SK-N-SH (cell line): ENCODE measurements around the gene PCGF1. TPM values are rescaled to one million over a fixed set of nuclear protein-coding genes. Genes with fewer than 3 reads are reported as not detected.
A peak's percentile ranks its signal among the peaks of the same experiment; 100 is the strongest.
"Not testable (repeated sequence)": the region's sequence is repeated elsewhere in the genome, so short reads cannot be mapped to it uniquely, and the experiment has no call there.

Experiments
- CTCF ChIA-PET: fragments of 300-600, 350-600 bp; formaldehyde crosslinking; extraction: SDS; loops from one replicate; lab custom pipeline; 2021; lab: Yijun Ruan, JAX
- POLR2A ChIA-PET: fragments of 350-600 bp; sonication (Branson Sonifier 250); formaldehyde crosslinking; extraction: SDS; loops from one replicate; lab custom pipeline; 2020; ENCODE audit warnings: antibody characterized with exemption, inconsistent platforms; lab: Yijun Ruan, JAX
- DNase-seq: peaks from one replicate; pipeline ENCODE4 v3.0.0; 2012
- H2AFZ ChIP-seq: fragments of 200-600 bp; sonication (generic); 2 replicates; pipeline ENCODE4 v1.8.1; 2016; ENCODE audit warnings: antibody characterized with exemption, mild to moderate bottlenecking, low read depth
- H3F3A ChIP-seq: fragments of 200-600 bp; sonication (generic); replicated peaks from 2 replicates; pipeline ENCODE3; 2016; ENCODE audit warnings: antibody characterized with exemption, mild to moderate bottlenecking; ENCODE audit not compliant: insufficient read depth
- H3K27ac ChIP-seq, 2 experiments: fragments of 200-500 bp in 1 of 2; fragments of 200-600 bp in 1 of 2; sonication (Bioruptor generic) in 1 of 2; sonication (generic), shearing (Covaris generic) in 1 of 2; 2 replicates each; pipeline versions ENCODE4 v1.5.1 to v1.6.1; 2014 to 2016; ENCODE audit warnings: low read depth in 2 of 2, inconsistent platforms in 1 of 2, low read length in 1 of 2, mild to moderate bottlenecking in 1 of 2, mixed read lengths in 1 of 2
- H3K27me3 ChIP-seq: fragments of 200-600 bp; sonication (generic), shearing (Covaris generic); 2 replicates; pipeline ENCODE4 v1.6.1; 2016; ENCODE audit warnings: mixed run types; ENCODE audit not compliant: insufficient read depth
- H3K36me3 ChIP-seq, 2 experiments: fragments of 200-500 bp in 1 of 2; fragments of 200-600 bp in 1 of 2; sonication (Bioruptor generic) in 1 of 2; sonication (generic) in 1 of 2; replicated peaks in 1 of 2; 2 replicates each; pipeline versions ENCODE3 to v1.5.1; 2014 to 2016; ENCODE audit warnings: low read length in 1 of 2, mild to moderate bottlenecking in 1 of 2; ENCODE audit not compliant: insufficient read depth in 2 of 2, control insufficient read depth in 1 of 2
- H3K4me1 ChIP-seq, 2 experiments: fragments of 200-500 bp in 1 of 2; fragments of 200-600 bp in 1 of 2; sonication (Bioruptor generic) in 1 of 2; sonication (generic), shearing (Covaris generic) in 1 of 2; 2 replicates each; pipeline versions ENCODE4 v1.5.1 to v1.6.1; 2014 to 2016; ENCODE audit warnings: low read depth in 1 of 2, low read length in 1 of 2, mixed run types in 1 of 2; ENCODE audit not compliant: insufficient read depth in 2 of 2, control insufficient read depth in 1 of 2
- H3K4me2 ChIP-seq: fragments of 200-600 bp; sonication (generic), shearing (Covaris generic); 2 replicates; pipeline ENCODE4 v1.6.1; 2017; ENCODE audit warnings: mixed run types
- H3K4me3 ChIP-seq, 2 experiments: fragments of 200-500 bp in 1 of 2; fragments of 200-600 bp in 1 of 2; sonication (Bioruptor generic) in 1 of 2; sonication (generic), shearing (Covaris generic) in 1 of 2; 2 replicates each; pipeline versions ENCODE4 v1.5.1 to v1.8.1; 2014 to 2016; ENCODE audit warnings: low read depth in 2 of 2, inconsistent platforms in 1 of 2, low read length in 1 of 2, mild to moderate bottlenecking in 1 of 2, mixed read lengths in 1 of 2, moderate library complexity in 1 of 2
- H3K79me2 ChIP-seq: fragments of 200-600 bp; sonication (generic); 2 replicates; pipeline ENCODE4 v1.8.1; 2017; ENCODE audit warnings: mild to moderate bottlenecking; ENCODE audit not compliant: insufficient read depth
- H3K9ac ChIP-seq: fragments of 200-600 bp; sonication (generic); 2 replicates; pipeline ENCODE4 v1.6.1; 2017; ENCODE audit warnings: mixed run types
- H3K9me2 ChIP-seq: fragments of 200-600 bp; sonication (generic); 2 replicates; pipeline ENCODE4 v1.6.1; 2017; ENCODE audit warnings: mixed run types
- H3K9me3 ChIP-seq: fragments of 200-600 bp; sonication (generic); 2 replicates; pipeline ENCODE4 v1.6.1; 2017; ENCODE audit warnings: mixed run types, mild to moderate bottlenecking, moderate library complexity
- H4K20me1 ChIP-seq: fragments of 200-600 bp; sonication (generic); 2 replicates; pipeline ENCODE4 v1.6.1; 2017; ENCODE audit warnings: mild to moderate bottlenecking, mixed run types; ENCODE audit not compliant: insufficient read depth
- ELF1 ChIP-seq: IDR thresholded peaks from 2 replicates; pipeline ENCODE4 v1.4.0; 2012
- WGBS: methylation state at CpG from one replicate; pipeline ENCODE4 v1.1.6; 2017; ENCODE audit warnings: low lambda C conversion rate; 5-methylcytosine and 5-hydroxymethylcytosine counted together
- polyA plus RNA-seq, 3 experiments: library from polyadenylated mRNA; depleted of rRNA; stranded (reverse); fragments of >200 nt; gene quantifications; 2 replicates each; pipeline ENCODE4 v1.2.3, GENCODE V29; 2012
- TF ChIP-seq, protein P1 (sequence below): fragments of 200-600 bp; sonication (generic); IDR thresholded peaks from 2 replicates; pipeline ENCODE4 v1.6.1; 2017; ENCODE audit warnings: antibody characterized with exemption, mild to moderate bottlenecking, moderate library complexity

The PCGF1 gene
- polyA plus RNA-seq, 1 of the 3 experiments (the other 2 are of a cell fraction): 44.9 TPM

DNA sequence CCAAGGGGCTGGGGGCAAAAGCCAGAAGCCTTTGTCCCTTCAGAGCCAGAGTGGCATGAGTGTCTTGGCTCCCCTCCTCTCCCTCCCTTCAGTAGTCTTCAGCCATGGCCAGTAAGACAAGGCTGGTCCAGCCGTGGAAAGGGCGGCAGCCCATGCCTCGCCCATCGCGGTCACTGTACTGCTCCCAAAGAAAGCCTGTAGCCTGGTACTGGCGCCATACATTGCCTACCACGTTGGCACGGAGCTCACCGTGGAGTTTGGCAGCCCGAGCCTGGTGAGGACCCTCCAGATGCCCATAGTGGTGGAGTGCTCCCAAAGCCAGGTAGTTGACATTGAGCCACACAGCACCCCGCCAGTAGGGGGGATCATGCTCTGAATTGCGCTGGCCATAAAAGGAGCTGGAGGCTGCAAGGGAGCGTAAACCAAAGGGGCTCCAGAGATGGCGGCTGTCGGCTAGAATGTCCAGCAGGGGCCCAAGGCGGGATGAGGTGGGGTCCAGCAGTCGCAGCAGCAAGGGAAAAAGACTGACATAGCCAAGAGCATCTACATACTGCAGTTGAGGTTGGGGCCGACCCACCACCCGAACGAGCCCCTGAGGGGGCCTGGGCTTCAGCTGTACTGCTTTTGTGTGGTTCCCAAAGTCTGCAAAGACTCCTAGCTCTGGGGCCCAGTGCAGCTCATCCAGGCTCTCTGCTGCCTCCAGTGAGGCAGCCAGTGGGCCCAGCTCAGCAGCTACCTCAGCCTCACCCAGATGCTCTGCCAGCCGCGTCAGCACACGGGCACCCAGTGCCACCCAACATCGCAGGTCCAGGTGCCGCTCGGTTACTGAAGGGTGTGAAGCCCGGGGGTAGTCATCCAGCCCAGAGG lies 46.1 kb downstream of the PCGF1 start:
- Histone ChIP-seq H4K20me1 (no peaks in the 10 kb centered on the region), H3K9me3 (no peaks in the 10 kb centered on the region), H3K27me3 (no peaks in the 10 kb centered on the region), H3K4me1 (peaks cover 5 to 30% of the 10 kb centered on the region in 2 experiments; a peak in 2 of 4 replicates), H3K4me3 (no peak overlapping the region), H2AFZ (no peak overlapping the region), H3K9me2 (no peaks in the 10 kb centered on the region), H3K4me2 (no peak overlapping the region), H3K36me3 (peaks cover 0 to 28% of the 10 kb centered on the region in 2 experiments), H3K79me2 (peaks cover 49% of the 10 kb centered on the region), H3K27ac (no peak overlapping the region; a peak in 1 of 4 replicates), H3K9ac (no peak overlapping the region), H3F3A (peaks cover 6% of the 10 kb centered on the region)
- WGBS: 92% methylated on average over 15 of the region's 27 CpGs
- ChIA-PET CTCF (interaction anchor here (1.1 to 1.2 kb wide), 2 partner anchors 8 to 127 kb away, joined by 3 to 4 read pairs; no protein-coding TSS in a partner anchor), POLR2A (interaction anchor here (2.1 to 5.9 kb wide), 2 partner anchors 13 to 20 kb away, joined by 8 to 60 read pairs; partner anchors contain the start of gene MRPL53)
- peak; percentile 41 for DNase-seq
- TF ChIP-seq, protein P1, sequence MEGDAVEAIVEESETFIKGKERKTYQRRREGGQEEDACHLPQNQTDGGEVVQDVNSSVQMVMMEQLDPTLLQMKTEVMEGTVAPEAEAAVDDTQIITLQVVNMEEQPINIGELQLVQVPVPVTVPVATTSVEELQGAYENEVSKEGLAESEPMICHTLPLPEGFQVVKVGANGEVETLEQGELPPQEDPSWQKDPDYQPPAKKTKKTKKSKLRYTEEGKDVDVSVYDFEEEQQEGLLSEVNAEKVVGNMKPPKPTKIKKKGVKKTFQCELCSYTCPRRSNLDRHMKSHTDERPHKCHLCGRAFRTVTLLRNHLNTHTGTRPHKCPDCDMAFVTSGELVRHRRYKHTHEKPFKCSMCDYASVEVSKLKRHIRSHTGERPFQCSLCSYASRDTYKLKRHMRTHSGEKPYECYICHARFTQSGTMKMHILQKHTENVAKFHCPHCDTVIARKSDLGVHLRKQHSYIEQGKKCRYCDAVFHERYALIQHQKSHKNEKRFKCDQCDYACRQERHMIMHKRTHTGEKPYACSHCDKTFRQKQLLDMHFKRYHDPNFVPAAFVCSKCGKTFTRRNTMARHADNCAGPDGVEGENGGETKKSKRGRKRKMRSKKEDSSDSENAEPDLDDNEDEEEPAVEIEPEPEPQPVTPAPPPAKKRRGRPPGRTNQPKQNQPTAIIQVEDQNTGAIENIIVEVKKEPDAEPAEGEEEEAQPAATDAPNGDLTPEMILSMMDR: peak; percentile 37
- no peak for TF ChIP-seq ELF1

DNA sequence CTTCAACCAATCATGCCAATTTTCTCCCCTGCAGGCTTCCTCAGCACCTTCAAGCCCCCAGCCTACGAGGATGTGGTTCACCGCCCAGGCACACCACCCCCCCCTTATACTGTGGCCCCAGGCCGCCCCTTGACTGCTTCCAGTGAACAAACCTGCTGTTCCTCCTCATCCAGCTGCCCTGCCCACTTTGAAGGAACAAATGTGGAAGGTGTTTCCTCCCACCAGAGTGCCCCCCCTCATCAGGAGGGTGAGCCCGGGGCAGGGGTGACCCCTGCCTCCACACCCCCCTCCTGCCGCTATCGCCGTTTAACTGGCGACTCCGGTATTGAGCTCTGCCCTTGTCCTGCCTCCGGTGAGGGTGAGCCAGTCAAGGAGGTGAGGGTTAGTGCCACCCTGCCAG lies 47.3 kb downstream of the PCGF1 start:
- ChIA-PET POLR2A (interaction anchor here (0.6 to 5.9 kb wide), 5 partner anchors 14 to 113 kb away, joined by 3 to 60 read pairs (median 8); partner anchors contain the start of genes C2orf81, MRPL53 and WDR54), CTCF (interaction anchor here (1.1 kb wide), 1 partner anchor 128 kb away, joined by 3 read pairs; no protein-coding TSS in a partner anchor)
- not testable (repeated sequence) for H3K4me3 ChIP-seq, H3F3A ChIP-seq, DNase-seq, H3K27me3 ChIP-seq, H4K20me1 ChIP-seq, H3K9me2 ChIP-seq, H3K9me3 ChIP-seq, H3K9ac ChIP-seq, H2AFZ ChIP-seq
- WGBS: 82% methylated on average over 5 of the region's 10 CpGs
- peaks cover 47% of the 10 kb centered on the region for H3K79me2 ChIP-seq
- H3K36me3 ChIP-seq: peaks cover 0 to 33% of the 10 kb centered on the region in 2 experiments
- H3K4me1 ChIP-seq: peaks cover 14 to 41% of the 10 kb centered on the region in 2 experiments; a peak in 3 of 4 replicates
- H3K27ac ChIP-seq: peak overlapping the region in 1 of 2 experiments; percentile 19; a peak in 1 of 4 replicates
- H3K4me2 ChIP-seq: 0 out of 2 replicates have a peak overlapping the region, but pooled peaks have one; percentile 84

DNA sequence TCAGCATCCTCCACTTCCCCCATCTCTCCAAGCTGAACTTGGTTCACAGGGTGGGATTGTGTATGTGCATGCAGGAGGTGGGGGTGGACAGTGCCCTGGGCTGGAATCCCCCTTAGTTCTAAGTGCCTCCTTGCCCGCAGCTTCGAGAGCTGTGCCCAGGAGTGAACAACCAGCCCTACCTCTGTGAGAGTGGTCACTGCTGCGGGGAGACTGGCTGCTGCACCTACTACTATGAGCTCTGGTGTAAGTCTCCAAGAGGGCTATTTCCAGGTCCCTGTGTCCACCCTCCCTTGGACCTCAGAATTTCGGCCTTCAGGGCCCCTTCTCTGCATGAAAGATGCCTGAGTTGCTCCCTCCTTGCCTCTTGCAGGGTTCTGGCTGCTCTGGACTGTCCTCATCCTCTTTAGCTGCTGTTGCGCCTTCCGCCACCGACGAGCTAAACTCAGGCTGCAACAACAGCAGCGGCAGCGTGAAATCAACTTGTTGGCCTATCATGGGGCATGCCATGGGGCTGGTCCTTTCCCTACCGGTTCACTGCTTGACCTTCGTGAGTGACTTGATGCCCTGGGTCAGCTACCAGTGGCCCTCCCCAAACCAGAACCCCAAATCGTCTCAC lies 47.9 kb downstream of the PCGF1 start:
- peaks cover 0 to 33% of the 10 kb centered on the region in 2 experiments for H3K36me3 ChIP-seq
- 65% methylated on average over 13 of the region's 13 CpGs for WGBS
- not testable (repeated sequence) for H3K9me3 ChIP-seq, H2AFZ ChIP-seq, H3F3A ChIP-seq, H3K9me2 ChIP-seq, H4K20me1 ChIP-seq, DNase-seq, H3K27me3 ChIP-seq
- H3K4me3 ChIP-seq: peak overlapping the region; percentile 73 to 98
- peak overlapping the region; percentile 87; the same call in 1 of the 2 replicates for H3K9ac ChIP-seq
- H3K27ac ChIP-seq: peak overlapping the region in 1 of 2 experiments; percentile 92; a peak in 2 of 4 replicates
- peaks cover 45% of the 10 kb centered on the region for H3K79me2 ChIP-seq
- ChIA-PET POLR2A (interaction anchor here (0.9 to 5.9 kb wide), 8 partner anchors 10 to 70 kb away, joined by 3 to 60 read pairs (median 10); partner anchors contain the start of genes AUP1, C2orf81, HTRA2 and MRPL53), CTCF (interaction anchor here (0.8 to 1.3 kb wide), 4 partner anchors 38 to 128 kb away, joined by 3 to 4 read pairs (median 4); partner anchors contain the start of genes C2orf81 and WDR54)
- H3K4me2 ChIP-seq: peak overlapping the region; percentile 84
- peaks cover 14 to 41% of the 10 kb centered on the region in 2 experiments; a peak in 3 of 4 replicates for H3K4me1 ChIP-seq
